Smooth muscle cell of the brain vasculature (primary cell): ENCODE measurements around the gene LTA.
"Not testable (repeated sequence)": the region's sequence is repeated elsewhere in the genome, so short reads cannot be mapped to it uniquely, and the experiment has no call there.

Source experiments
- DNase-seq: peaks from one replicate; pipeline ENCODE4 v3.0.0-alpha.2; 2012; ENCODE audit warnings: low read depth, low spot score

The LTA gene

DNA sequence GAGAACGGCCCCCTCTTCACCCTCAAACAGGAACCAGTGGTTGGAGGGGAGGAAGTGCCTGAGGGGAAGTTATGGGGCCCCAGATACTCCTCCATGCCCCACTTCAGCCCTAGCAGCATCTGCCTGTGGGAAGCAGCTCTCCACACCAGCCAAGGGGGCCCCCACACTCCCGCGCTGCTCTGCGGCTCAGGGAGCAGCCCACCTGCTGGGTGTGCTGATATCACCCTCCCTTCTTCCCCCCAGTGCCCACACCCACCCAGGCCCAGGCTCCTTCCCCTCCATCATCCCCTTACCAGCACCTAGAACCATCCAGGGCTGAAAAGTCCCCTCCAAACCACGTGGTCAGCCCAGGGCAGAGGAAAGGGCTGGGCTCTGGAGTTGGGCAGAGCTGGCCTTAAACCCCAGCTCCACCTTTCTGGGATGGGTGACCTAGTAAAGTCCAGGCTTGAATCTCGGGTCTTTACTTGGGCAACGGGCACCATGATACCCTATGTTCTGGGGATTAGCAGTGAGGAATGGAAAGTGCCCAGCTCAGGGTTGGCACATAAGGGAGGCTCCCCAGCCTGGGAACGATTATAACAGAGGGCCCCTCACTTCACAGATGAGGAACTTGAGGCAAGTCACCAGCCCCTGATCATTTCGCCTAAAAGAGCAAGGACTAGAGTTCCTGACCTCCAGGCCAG lies 14.7 kb downstream of the LTA start:
- no peak for DNase-seq

DNA sequence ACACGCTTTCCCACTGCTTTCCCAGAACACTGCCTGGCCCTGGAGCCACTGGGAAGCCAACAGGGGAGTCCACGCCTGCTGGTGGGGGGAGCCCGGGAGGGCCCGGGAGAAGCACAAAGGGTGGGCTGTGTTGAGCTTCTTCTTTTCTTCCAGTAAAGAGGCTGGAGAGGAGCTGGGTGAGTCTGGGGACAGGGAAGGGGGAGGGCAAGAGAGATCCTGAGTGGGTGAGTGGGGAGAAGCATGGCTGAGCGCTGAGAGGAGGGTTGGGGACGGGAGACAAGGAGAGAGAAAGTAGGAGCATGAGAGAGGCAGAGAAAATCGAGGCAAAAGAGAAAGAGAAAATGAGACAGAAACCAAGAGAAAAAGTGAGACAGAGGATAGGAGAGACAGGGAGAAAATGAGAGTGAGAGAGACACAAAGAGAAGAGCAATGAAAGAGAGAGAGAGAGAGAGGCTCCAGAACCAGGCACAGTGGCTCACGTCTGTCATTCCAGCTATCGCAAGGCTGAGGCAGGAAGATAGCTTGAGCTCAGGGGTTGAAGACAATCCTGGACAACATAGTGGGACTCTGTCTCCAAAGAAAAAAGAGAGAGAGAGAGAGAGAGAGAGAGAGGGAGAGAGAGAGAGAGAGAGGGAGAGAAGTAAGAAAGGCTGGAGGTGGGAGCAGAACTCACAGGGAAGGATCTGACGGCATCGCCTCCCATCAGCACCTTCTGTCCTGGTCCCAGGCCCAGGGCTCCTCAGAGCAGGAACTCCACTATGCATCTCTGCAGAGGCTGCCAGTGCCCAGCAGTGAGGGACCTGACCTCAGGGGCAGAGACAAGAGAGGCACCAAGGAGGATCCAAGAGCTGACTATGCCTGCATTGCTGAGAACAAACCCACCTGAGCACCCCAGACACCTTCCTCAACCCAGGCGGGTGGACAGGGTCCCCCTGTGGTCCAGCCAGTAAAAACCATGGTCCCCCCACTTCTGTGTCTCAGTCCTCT lies 16.0 kb downstream of the LTA start:
- DNase-seq, result no peak

DNA sequence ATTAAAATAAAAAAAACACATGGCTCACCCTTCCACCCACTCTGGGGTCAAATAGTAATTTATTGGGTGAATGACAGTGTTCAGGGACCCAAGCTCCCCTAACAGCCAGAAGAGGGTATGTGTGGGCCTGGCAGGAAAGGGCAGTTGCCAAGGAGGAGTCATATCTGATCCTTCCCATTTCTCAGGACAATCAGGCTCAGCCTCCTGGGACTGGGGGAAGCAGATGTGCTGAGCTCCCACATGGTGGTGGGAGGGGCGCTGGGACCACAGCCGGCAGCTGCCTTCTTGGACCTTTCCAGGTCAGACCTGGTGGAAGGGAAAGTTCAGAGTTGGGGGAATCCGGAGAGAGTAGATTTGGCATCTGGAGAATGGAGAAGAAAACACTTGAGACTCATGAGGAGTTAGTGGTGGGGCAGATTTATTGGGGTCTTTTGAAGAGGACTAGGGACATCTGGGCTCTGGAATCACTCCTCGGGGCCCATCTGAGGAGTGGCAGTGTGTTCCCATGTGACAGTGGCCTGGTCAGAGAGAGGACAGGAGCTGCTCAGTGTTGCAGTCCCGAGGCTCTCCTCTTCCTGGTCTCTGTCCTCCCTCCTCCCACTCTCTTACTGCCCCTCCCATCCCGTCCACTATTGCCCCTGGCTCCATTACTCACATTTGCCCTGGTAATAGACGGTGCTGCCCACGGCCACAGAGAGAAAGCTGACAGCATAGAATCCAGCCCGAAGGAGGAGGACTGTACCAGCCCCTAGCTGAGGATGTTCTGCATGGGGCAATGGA lies 17.0 kb downstream of the LTA start:
- DNase-seq, result no peak

DNA sequence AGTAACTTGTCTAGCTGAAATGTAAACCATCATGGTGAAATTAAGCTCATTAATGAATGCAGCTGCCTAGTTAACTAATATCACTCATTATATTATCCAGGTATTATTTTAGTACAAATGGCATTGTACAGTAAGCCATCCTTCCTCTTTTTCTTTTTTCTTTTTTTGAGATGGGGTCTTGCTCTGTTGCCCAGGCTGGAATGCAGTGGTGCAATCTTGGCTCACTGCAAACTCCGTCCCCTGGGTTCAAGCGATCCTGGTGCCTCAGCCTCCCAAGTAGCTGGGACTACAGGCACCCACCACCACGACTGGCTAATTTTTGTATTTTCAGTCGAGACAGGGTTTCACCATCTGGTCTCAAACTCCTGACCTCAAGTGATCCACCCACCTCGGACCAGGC lies 18.6 kb downstream of the LTA start:
- not testable (repeated sequence) for DNase-seq

DNA sequence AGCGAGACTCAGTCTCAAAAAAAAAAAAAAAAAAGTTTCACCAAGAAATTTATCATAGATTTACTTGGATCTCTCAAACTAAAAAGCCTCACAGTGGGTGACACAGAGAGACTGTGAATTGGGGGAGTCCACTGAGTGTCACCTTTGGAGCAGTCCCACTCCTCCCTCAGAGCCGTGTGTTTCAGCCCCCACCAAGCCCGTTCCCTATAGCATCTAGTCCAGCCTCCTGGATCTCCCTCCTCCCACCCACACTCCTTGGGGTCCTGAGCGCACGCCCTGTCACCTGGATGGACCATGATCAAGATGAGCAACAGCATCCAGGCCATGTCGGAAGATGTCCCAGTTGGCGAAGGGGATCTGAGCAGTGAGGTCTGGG lies 20.3 kb downstream of the LTA start:
- no peak for DNase-seq

DNA sequence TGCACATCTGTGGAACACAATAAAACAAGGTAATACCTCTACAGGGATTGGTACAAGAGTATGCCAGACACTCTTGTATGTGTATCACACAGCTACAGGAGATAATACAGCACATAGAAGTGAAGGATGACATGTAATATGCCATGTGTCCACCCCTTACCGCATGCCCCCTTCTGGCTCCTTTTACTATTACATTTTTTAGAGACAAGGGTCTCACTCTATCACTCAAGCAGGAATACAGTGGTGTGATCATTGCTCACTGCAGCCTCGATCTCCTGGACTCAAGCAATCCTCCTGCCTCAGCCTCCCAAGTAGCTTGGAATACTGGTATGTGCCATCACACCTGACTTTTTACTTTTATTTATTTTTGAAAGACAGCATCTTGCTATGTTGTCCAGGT lies 24.9 kb downstream of the LTA start:
- no peak for DNase-seq

DNA sequence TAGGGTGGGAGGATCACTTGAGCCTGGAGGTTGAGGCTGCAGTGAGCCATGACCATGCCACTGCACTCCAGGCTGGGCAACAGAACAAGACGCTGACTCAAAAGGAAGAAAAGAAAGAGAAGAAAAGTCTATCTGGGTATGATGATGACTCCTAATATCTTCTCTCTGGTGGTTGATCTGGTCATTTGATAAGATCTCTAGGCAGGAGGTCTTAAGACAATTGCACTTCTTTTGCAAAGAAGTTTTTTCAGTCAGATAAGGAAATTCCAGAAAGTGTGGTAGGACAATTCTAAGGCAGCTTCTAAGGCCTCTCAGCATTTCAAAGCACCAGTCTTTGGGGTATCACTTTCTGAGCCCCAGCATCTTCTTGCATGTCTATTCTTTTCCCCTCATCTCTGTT lies 35.2 kb downstream of the LTA start:
- DNase-seq, result no peak

DNA sequence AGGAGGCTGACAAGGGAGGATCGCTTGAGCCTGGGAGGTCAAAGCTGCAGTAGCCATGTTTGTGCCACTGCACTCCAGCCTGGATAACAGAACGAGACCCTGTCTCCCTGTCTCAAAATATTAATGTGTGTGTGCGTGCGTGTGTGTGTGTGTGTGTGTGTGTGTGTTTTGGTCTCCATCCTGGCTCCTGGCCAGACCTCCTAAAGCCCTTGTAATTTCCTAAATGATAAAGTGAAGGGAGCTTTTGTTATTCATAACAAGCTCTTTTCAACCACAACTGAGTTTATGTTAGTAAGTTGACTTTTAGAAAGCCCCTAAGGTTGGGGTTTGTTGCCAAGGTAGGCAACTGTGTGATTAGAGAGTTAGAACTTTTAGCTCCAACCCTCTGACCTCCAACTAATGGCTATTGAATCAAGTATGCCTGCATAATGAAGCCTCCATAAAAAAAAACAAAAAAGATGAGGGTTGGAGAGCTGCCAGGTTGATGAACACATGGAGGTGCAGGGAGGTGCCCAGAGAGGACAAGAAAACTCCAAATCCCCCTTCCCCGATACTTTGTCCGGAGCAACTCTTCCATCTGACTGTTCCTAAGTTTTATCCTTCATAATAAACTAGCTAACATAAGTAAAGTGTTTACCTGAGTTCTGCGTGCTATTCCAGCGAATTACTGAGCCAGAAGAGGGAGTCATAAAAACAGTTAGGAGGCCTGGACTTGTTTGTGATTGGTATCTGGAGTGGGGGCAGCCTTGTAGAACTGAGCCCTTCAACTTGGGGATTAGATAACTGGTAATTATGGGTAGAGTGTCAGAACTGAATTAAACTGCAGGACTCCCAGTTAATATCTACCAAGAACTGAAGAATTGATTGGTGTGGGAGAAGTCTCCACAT lies 37.7 kb downstream of the LTA start:
- no peak for DNase-seq

DNA sequence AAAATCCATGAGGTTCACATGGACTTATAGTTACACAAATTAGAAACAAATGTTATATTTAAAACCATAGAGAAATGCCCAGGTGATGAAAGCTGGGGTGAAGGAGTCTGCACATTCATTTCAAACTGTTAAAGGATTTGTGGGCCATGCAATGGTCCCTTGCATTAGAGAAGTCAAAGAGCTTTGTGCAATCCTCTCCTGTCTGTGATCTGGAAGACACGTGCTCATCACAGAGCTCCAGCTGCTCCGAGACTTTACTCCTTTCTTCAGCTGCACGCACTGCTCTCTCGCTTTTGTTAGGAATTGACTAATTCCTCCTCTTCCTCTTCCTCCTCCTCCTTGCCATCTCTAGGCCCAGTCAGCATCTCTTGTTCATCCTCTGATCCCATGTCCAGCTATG lies 38.9 kb downstream of the LTA start:
- DNase-seq, result no peak

DNA sequence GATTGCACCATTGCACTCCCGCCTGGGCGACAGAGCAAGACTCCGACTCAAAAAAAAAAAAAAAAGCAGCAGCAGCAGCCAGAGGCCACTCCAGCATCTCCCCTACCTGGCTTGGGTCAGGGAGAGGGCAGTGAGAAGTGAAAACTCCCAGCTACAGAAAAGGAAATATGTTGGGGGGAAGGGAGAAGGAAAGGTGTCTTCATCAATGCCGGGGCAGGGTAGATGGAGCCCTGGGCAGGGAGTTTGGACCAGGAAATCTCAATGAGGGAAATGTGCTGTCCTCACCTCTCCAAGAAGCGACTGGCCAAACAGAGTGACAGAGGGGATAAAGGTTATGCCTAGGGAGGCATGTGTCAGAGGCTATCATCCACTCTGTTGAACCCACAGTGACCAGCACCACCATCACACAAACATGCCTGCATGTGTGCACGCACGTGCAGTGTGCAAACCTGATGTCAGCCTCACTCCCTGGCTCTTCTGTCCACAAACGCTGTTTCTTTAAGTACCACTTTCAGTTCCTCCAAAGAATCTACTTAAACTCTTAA lies 42.1 kb downstream of the LTA start:
- DNase-seq, result no peak

DNA sequence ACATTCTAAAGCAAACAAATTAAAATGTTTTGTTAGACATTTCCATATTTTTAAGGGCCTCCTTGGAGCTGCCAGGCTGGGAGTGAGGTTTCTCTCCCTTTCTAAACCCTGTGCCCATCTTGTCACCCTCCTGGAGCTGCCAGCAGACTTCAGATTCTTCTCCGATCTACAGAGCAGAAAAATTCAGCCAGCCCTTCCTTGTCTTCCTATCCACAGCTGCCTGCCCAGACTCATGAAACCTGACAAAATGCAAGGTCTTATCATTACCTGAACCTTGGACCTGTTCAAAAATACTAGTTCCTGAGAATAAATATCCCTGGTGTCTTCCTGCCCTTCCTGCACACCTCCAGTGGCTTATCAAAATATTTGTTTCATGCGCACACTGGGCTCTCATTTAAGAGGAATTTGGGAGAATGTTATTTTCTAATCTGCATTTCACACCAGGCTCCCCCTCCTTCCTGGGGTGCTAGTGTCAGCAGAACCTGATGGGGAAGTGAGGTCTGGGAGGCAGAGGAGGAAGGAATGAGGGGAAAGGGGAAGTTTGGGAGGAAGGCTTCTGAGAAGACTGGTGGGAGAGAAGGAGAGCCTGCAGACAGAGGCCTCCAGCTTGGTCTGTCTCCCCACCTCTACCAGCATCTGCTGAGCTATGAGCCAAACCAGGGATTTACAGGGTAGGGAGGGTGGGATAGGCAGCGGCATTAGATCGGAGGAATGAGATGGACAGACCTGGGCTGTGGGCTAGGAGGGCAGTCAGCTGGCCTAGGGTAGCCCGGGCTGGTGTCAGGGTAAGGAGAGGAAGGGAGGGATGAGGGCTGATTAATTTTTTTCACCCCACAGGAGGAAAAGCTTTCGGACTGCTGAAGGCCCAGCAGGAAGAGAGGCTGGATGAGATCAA lies 42.8 kb downstream of the LTA start, which contains the start of gene AIF1:
TSS of gene AIF1 (plus strand) at position 551 of the 895 bp plus-strand sequence. CDS start at position 647, 96 bp downstream.
- no peak for DNase-seq

DNA sequence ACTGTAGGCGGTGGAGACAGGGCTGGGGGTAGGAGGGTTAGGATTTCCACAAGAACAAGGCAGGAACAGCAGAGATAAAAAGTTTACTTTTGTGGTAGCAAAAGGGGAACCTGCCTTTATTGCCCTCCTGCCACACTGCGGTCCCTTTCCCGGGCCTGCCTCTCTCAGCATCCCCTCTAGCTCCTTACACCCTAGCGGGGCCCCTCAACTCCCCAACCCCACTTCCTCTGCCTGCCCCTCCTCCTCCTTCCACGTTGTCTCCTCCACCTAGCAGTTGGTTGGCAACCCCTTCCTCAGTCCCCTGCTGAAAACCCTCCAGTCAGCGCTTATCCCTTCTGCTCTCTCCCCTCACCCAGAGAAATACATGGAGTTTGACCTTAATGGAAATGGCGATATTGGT lies 43.7 kb downstream of the LTA start:
- DNase-seq, result no peak

DNA sequence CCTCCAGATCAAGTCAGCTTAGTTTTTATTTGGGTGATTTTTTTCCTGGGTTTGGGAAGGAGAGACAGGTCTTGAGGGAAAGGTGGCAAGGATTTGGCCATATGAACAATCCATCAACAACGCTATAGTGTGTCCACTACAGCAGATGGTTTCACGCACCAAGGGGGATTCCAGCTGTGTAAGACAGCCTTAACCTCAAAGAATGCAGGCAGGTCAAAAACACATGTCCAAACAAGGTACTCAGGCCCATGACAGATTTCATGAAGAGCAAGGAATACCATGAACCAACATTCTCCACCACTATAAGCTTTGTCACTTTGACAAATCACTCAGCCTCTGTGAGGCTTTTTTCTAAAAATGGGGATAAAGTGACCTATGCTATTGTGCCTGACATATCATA lies 44.9 kb downstream of the LTA start:
- no peak for DNase-seq

DNA sequence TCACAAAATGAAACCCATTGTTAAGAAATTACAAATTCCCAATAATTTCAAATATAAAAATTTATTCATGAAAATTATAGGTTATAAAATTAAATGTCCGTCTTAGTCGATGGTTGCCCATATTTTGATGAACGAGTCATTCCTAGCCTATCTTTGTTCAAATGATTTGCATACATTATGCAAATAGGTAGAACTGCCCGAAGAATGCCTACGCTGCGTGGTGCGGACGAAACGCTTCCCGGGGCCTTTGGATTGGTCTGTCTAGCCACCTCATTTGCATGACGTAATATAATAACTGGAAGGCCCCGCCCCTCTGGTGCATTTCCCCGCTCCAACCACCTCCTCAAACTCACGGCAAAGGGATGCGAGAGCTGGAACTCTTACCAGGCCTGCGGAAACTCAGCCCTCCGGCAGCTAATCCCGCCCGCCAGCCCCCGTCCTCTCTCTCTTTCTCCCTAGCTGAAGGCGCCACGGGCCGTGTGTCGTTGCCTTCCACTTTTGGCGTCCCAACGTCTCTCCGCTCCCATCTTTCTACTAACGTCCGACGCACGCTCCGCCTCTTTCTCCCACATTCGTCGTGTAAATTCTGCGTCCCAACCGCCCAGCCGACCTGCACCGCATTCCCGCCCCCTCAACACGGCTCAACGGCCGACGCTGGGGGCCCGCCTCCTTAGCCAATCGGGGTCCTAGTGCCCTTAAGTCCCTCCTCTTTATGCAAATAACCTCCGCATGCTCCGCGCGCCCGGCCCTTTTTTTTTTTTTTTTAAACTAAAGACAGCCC lies 47.9 kb downstream of the LTA start:
- peak; percentile 99 for DNase-seq

DNA sequence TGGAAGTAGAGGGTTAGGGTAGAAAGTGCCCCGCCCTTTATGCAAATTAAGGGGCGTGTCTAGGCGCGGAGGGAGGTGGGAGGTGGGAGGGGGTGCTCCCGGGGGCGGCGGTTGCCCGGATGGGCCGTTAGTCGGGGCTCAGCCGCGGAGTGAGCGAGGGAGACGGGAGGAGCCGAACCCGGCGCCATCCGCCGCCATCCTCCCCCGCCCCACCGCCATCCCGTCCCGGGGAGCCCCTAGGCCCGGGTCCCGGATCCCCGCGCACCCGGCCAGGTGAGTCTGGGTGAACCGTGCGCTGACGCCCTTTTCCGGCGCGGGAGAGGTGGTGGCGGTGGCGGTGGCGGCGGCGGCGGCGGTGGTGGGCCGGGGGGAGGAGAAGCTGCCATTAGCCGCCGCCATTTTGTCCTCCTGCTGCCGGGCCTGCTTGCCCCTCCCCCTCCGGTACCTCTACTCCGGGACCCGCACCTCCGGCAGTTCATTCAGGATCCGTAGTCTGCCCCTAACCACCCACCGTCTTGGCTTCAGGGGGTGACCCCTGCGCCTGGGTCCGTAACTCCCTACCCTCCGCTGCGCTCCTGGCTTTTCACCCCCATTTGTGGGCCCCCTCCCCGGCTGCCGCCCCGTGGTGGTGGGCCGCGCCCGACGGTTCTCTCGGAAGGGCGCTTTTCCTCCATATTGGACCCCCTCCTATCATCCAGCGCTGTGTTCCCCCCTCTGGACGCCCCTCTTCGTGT lies 48.7 kb downstream of the LTA start, which contains the start of gene PRRC2A:
TSS of gene PRRC2A (plus strand) at position 130 of the 734 bp plus-strand sequence. CDS start 2,075 bp downstream, outside the sequence.
- no peak for DNase-seq

DNA sequence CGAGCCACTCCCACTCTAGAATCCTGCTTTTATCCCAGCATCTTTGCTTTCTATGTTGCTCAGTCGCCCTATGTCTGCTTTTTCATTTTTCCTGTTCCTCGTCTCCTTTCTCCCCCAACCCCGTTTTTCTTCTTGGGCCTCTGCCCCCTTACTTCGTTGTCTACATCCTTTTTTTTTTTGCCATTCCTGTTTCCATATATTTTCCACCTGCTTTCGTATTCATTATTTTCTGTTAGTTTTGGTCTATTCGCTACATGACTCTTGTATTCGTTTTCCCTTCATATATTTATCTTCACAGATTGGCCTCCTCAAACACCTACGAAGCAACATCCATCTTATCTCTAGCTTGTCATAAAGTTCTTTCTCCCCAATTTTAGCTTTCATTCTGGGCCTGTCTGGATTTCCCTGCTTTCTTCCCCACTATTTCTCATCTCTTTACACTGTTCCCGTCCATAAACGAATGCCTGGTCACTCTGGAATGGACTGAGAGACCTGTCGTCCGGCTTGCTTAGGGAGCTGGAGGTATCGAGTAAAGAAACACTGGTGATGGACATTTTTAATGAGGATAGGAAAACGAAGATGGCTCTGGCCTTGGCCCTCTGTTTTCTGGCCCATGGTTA lies 49.3 kb downstream of the LTA start:
- DNase-seq, result no peak

DNA sequence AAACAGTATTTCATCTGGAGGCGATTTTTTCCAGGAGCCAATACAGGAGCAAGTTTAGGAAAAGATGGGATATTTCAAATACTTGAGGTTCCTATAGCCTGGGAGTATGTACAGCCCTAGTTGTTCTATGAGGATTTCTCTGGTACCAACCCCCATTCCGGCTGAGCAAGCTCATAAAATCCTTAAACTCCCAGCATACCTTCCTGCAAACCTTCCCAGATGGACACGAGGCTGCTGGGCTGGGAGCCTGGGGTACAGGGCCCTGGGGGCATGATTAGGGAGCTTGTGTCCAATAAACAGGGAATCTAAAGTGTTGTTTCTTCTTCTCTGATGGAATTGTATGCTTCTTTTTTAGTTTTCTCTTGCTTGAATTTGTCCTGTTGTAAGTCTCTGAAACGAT lies 49.9 kb downstream of the LTA start:
- DNase-seq, result no peak

DNA sequence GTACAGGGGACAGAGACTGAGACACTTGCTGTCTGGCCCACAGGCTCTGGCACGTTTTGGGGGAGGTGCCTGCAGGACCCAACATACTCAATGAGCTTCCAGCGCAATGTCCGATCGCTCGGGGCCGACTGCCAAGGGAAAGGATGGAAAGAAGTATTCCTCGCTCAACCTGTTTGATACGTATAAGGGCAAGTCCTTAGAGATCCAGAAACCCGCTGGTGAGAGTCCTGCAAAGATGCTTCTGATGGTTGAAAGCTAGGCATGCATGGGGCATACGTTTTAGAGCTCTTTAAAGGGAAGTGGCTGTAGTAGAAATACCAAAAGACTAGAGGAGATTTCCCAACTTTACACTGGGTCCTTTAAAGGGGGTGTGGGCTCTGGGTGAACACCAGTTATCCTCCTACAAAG lies 50.6 kb downstream of the LTA start:
- no peak for DNase-seq
